ENCODE measurements around the gene LRIG2. TPM values are rescaled to one million over a fixed set of nuclear protein-coding genes. Genes with fewer than 3 reads are reported as not detected.

LRIG2 gene
- total and polyA plus RNA-seq, 9 of the 15 experiments (the other 6 are each of a cell fraction or from before 2014, with no cell fraction given): 1.8 to 28.1 (median 11.5) TPM

DNA sequence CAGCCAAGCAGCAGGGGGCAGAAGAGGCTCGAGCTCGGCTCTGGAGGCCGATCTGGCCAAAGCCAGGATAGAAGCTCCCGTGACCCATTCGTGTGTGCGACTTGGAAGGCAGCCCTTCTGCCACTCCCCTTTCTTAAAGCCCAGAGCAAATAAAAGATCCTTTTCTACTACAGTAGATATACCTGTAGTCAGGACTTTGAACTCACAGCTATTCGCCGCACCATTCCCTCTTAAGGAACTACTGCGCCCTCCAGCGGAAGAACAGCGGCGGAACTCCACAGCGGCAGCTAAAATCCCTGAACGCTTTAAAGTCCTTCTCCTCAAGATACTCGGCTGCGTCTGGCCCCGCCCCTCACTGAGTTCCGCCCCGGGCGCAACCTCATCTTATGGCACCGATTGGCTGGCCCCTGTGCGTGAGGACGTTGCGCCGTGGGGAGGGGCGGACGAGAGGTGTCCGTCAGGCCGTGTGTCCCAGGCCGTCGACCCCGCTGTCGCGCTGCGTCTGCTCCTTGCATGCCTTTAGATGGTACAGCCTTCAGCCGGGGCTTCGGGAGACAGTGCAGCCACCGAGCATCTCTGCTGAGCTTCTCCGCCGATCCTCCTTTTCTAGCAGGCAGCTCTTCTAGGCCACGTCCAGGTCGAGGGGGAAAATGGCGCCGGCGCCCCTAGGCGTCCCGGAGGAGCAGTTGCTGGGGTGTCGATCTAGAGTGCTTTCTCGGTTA is at the start of gene LRIG2 (continued):
- TF ChIP-seq, protein P1, sequence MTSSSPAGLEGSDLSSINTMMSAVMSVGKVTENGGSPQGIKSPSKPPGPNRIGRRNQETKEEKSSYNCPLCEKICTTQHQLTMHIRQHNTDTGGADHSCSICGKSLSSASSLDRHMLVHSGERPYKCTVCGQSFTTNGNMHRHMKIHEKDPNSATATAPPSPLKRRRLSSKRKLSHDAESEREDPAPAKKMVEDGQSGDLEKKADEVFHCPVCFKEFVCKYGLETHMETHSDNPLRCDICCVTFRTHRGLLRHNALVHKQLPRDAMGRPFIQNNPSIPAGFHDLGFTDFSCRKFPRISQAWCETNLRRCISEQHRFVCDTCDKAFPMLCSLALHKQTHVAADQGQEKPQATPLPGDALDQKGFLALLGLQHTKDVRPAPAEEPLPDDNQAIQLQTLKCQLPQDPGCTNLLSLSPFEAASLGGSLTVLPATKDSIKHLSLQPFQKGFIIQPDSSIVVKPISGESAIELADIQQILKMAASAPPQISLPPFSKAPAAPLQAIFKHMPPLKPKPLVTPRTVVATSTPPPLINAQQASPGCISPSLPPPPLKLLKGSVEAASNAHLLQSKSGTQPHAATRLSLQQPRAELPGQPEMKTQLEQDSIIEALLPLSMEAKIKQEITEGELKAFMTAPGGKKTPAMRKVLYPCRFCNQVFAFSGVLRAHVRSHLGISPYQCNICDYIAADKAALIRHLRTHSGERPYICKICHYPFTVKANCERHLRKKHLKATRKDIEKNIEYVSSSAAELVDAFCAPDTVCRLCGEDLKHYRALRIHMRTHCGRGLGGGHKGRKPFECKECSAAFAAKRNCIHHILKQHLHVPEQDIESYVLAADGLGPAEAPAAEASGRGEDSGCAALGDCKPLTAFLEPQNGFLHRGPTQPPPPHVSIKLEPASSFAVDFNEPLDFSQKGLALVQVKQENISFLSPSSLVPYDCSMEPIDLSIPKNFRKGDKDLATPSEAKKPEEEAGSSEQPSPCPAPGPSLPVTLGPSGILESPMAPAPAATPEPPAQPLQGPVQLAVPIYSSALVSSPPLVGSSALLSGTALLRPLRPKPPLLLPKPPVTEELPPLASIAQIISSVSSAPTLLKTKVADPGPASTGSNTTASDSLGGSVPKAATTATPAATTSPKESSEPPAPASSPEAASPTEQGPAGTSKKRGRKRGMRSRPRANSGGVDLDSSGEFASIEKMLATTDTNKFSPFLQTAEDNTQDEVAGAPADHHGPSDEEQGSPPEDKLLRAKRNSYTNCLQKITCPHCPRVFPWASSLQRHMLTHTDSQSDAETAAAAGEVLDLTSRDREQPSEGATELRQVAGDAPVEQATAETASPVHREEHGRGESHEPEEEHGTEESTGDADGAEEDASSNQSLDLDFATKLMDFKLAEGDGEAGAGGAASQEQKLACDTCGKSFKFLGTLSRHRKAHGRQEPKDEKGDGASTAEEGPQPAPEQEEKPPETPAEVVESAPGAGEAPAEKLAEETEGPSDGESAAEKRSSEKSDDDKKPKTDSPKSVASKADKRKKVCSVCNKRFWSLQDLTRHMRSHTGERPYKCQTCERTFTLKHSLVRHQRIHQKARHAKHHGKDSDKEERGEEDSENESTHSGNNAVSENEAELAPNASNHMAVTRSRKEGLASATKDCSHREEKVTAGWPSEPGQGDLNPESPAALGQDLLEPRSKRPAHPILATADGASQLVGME (CRISPR knock-in tag; IDR thresholded peaks at IDR 0.05): peak; percentile 49; the same call in 1 of the 2 replicates
- TF ChIP-seq, protein P2, sequence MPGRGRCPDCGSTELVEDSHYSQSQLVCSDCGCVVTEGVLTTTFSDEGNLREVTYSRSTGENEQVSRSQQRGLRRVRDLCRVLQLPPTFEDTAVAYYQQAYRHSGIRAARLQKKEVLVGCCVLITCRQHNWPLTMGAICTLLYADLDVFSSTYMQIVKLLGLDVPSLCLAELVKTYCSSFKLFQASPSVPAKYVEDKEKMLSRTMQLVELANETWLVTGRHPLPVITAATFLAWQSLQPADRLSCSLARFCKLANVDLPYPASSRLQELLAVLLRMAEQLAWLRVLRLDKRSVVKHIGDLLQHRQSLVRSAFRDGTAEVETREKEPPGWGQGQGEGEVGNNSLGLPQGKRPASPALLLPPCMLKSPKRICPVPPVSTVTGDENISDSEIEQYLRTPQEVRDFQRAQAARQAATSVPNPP (IDR thresholded peaks at IDR 0.05; ENCODE audit: borderline replicate concordance, insufficient read depth, insufficient read length): no peak
- TF ChIP-seq JUND (IDR thresholded peaks at IDR 0.05; ENCODE audit: borderline replicate concordance, low read depth, low read length) (peak; percentile 41; the same call in 1 of the 2 replicates), JUND (tag; IDR thresholded peaks at IDR 0.05; ENCODE audit: borderline replicate concordance, low read depth, low read length) (peak; percentile 37; the same call in 1 of the 3 replicates), POU5F1 (IDR thresholded peaks at IDR 0.05; ENCODE audit: borderline replicate concordance, low read depth, low read length, partially characterized antibody) (no peak), ZNF707 (CRISPR knock-in tag; conservative IDR thresholded peaks at IDR 0.05) (no peak), PTBP1 (IDR thresholded peaks at IDR 0.05; ENCODE audit: low read depth, low read length) (0 out of 2 replicates have a peak, but pooled peaks have one; percentile 20), KAT7 (CRISPR knock-in tag; IDR thresholded peaks at IDR 0.05; ENCODE audit: borderline replicate concordance) (0 out of 2 replicates have a peak, but pooled peaks have one; percentile 40), ZBED1 (IDR thresholded peaks at IDR 0.05) (no peak)
- TF ChIP-seq, protein P3, sequence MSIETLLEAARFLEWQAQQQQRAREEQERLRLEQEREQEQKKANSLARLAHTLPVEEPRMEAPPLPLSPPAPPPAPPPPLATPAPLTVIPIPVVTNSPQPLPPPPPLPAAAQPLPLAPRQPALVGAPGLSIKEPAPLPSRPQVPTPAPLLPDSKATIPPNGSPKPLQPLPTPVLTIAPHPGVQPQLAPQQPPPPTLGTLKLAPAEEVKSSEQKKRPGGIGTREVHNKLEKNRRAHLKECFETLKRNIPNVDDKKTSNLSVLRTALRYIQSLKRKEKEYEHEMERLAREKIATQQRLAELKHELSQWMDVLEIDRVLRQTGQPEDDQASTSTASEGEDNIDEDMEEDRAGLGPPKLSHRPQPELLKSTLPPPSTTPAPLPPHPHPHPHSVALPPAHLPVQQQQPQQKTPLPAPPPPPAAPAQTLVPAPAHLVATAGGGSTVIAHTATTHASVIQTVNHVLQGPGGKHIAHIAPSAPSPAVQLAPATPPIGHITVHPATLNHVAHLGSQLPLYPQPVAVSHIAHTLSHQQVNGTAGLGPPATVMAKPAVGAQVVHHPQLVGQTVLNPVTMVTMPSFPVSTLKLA (conservative IDR thresholded peaks at IDR 0.05): peak; percentile 50 to 86; a peak in 3 of 4 replicates
- TF ChIP-seq, protein P4, sequence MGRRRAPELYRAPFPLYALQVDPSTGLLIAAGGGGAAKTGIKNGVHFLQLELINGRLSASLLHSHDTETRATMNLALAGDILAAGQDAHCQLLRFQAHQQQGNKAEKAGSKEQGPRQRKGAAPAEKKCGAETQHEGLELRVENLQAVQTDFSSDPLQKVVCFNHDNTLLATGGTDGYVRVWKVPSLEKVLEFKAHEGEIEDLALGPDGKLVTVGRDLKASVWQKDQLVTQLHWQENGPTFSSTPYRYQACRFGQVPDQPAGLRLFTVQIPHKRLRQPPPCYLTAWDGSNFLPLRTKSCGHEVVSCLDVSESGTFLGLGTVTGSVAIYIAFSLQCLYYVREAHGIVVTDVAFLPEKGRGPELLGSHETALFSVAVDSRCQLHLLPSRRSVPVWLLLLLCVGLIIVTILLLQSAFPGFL (CRISPR knock-in tag; IDR thresholded peaks at IDR 0.05): 0 out of 2 replicates have a peak, but pooled peaks have one; percentile 56
- TF ChIP-seq, protein P5, sequence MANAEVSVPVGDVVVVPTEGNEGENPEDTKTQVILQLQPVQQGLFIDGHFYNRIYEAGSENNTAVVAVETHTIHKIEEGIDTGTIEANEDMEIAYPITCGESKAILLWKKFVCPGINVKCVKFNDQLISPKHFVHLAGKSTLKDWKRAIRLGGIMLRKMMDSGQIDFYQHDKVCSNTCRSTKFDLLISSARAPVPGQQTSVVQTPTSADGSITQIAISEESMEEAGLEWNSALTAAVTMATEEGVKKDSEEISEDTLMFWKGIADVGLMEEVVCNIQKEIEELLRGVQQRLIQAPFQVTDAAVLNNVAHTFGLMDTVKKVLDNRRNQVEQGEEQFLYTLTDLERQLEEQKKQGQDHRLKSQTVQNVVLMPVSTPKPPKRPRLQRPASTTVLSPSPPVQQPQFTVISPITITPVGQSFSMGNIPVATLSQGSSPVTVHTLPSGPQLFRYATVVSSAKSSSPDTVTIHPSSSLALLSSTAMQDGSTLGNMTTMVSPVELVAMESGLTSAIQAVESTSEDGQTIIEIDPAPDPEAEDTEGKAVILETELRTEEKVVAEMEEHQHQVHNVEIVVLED (CRISPR knock-in tag; IDR thresholded peaks at IDR 0.05): peak; percentile 99
- TF ChIP-seq, protein P6, sequence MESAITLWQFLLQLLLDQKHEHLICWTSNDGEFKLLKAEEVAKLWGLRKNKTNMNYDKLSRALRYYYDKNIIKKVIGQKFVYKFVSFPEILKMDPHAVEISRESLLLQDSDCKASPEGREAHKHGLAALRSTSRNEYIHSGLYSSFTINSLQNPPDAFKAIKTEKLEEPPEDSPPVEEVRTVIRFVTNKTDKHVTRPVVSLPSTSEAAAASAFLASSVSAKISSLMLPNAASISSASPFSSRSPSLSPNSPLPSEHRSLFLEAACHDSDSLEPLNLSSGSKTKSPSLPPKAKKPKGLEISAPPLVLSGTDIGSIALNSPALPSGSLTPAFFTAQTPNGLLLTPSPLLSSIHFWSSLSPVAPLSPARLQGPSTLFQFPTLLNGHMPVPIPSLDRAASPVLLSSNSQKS (CRISPR knock-in tag; IDR thresholded peaks at IDR 0.05): no peak
